HG03175 (cell line): ENCODE data around the gene PHLDB1.
A peak's percentile ranks its signal among the peaks of the same experiment; 100 is the strongest.
"Not testable (repeated sequence)": the region's sequence is repeated elsewhere in the genome, so short reads cannot be mapped to it uniquely, and the experiment has no call there.

Experiments used
- ATAC-seq: cut with Tn5 transposase; IDR thresholded peaks from one replicate; pipeline ENCODE4 v1.9.1; 2021; ENCODE audit warnings: mild to moderate bottlenecking, moderate library complexity; ENCODE audit not compliant: unreplicated experiment

The PHLDB1 gene

DNA sequence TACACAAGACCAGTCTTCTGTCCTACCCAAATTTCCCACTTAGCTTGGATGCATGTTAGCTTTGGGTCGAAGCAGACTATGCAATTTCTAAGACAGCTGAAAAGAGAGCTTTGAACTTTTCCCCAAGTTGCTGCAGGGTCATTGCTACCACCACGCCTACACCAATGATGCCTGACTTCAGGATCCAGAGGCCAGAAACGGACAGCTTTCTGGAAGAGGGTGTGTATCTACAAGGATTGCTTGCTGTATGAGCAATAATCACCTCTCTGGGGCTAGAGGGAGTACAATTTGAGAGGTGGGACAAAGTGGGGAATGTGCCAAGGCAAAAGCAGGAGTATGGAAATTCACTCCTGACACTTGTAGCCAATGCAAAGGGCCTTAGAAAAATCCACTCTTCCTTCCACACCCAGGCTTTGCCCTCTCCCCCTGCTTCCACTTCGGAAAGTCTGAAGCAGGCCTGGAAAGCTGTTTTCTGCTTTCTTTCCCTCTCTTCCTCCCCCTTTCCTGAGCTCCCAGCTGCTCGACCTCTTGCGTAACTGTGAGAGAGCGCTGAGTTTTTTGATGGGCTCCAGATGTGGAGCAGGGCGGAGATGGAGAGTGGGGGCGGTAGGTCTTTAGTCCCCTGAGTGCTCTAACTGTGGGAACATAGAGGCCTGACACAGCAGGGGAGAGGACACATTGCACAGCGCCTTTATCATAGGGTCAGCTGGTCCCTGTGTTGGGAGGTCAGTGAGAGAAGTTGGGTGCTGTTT lies 2.1 kb upstream of the PHLDB1 start:
- ATAC-seq, result no peak

DNA sequence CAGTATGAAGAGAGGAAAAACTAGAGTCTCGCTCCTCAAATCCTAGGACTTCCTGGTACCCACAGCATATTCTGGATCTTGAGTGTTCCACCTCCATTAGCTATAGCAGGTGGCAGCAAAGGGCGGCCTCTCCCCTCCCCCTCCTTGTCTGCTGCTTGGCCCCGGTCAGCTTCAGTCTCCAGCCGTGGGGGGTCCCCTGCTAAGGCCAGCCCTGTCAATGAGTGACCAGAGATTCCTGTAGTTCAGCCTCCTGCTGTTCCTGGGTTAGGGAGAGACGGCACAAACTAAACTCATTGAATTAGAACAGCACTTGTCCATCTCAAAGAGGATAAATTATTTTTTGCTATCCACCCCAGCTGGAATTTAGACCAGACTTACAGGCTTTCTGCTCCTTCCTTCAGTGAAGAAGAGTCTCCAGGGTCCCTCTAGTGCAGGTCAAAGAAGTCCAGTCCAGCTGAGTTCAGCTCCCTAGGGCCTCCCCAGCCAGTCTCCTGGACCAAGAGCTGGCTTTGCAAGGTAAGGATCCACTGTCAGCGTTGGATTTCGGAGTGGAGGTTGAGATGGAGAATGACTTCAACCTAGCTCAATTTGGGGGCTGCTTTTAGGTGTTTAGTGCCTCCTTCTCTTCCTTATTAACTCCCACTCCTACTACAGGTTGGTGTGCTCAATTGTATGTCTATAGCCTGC lies 1.1 kb upstream of the PHLDB1 start:
- ATAC-seq, result no peak

DNA sequence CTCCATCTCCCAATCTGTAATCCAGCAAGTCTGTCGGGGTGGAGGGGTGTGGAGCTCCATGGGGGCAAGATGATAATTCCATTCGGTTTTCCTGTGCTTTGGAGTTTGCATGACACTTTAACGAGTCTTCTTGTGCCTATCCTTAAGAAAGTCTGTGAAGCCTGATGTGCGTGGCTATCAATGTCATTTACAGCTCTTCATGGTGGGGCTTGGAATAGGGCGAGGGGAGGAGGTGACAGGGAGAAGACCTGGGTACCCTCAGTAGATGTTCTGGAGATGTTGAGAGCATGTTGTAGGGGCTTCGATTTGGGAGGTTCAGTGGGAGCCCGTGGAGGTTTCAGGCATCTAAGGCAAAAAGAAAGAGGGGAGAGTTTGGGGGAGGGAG lies 579 bp upstream of the PHLDB1 start:
- ATAC-seq, result no peak

DNA sequence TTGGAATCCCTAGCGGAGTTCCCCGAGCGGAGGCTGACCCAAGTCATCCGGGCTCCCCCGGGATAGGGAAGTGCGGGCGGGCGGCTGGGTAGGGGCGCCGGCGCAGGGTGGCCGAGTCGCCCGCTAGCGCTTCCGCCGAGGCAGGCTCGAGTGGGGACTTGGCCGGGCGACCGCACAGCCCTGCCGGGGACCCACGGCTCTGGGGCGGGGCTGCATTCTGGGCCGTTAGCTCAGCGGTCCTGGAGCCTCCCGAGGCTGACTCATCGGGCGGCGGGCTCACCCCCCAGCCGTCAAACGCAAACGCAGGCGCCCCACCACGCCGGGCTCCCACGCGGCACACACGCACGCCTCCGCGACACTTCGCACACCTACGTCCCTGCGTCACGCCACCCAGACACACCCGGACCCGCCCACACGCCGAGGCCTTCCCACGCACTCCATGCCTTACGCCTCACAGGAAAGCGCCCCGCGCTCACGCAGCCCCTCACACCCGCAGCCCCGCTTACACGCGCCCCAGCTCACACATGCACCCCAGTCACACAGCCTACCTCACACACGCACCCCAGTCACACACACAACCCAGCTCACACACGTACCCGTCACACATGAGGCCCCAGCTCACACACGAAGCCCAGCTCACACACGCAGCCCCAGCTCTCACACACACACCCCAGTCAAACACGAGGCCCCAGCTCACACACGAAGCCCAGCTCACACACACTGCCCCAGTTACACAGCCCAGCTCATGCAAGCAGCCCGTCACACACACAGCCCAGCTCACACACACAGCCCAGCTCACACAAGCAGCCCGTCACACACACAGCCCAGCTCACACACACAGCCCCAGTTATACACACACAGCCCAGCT lies 1.2 kb downstream of the PHLDB1 start:
- no peak for ATAC-seq

DNA sequence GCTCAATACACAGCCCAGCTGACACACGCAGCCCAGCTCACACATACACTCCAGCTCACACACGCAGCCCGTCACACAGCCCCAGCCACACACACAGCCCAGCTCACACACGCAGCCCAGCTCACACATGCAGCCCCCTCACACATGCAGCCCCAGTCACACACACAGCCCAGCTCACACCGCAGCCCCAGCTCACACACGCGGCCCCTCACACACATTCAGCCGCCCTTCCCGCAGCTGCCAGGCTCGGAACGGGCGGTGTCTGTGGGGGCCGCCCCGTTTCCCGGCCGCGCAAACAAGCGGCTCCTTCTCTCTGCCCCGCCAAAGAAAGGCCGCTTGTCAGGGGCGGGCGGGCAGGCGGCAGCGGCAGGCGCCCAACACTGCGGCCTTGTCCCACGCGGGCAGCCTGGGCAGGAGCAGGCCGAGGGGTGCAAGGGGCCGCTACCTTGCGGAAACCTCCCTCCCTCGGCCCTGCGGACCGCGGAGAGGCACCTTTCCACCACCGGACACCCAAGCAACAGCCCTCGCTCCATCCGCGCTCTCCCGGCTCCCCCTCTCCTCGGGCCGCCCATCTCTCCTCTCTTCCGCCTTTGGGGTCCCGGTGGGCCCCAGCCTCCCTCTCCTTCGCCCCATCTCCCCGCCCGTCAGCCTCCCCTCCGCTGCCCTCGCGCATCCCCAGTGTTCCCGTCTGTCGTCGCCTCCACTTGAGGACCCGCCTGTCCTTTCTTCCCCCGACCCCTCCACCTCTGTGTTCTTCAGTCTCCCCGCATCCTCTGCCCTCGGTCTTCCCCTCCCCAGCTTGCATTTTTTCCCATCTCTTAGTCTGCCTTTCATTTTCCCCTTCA lies 2.2 kb downstream of the PHLDB1 start:
- no peak for ATAC-seq

DNA sequence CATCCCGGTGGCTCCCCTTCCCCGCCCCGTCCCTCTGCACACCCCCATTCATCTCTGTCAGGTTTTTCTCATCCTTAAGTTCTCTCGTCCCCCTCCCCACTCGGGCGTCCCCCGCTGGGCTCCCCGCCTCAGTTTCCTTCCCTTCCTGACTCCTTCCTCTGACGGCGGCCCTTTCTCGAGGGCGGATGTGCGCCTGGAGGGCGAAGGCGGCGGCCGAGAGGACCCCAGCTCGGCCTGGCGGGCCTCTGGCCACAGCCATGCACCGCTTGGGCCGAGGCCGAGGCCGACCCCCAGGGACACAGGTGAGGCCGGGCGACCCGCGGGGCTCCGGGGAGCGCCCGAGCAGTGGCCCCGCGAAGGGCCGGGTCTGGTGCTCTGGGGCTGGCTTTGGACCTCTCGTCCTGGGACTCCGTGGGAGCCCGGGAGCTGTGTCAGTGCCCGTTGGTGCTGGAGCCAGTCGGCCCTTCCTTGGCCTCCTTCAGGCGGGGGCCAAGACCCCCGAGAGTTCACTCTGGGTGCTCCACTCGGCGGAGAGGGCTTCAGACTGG lies 2.9 kb downstream of the PHLDB1 start:
- ATAC-seq, result no peak

DNA sequence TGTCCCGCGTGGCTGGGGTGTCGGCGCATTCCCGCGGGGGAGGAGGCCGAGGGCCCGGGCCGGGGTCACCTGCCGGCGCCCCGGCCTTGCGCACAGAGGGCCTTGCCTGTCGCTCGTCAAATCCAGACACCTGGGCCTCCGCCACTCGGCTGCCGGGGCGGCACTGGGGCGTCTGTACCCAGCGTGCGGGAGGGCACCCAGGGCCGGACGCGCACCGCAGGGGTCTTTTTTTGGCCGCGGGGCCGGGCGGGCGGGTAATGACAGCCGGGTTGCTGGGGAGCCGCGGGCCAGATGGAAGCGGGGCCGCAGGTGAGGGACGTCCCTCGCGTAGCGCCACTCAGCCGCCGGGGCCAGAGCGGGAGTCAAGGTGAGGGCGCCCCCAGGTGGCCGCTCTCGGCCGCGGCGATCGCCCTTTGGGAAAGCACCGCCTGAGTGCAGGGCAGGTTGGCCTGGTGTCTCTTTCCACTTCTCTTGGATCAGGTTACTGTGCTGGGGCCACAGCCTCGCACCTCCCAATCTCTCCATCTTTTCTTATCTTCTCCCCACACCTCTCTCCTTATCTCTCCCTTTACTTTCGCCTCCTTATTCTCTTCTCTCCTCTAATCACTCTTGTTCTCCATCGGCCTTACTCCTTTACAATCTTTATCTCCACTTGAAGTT lies 3.5 kb downstream of the PHLDB1 start:
- ATAC-seq, result peak; percentile 55

DNA sequence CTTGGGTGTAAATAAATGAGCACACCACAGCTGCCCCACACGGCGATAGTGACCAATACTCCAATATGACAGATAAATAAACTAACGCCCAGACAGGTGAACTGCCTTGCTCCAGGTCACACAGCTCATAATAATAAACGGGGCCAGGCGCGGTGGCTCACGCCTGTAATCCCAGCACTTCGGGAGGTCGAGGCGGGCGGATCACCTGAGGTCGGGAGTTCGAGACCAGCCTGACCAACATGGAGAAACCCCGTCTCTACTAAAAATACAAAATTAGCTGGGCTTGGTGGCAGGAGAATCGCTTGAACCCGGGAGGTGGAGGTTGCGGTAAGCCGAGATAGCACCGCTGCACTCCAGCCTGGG lies 4.0 kb downstream of the PHLDB1 start:
- ATAC-seq, result not testable (repeated sequence)

DNA sequence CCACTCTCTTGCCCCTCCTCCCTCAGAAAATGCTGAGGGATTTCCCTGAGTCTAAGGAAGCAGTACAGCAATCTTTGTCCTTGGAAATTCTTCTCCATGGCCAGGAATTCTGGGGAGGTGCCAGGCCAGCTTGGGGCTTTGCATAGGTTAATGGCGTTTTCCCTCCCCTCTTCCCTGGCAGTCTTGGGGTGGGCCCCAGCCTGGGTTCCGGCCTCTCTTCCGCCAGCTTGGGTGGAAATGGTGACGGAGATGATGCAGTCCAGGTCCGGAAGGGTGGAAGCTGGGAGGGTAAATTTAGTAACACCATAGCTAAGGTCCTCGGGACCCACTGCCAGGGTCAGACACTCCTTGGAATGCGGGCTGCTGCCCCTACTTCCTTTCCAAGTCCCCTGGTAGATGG lies 5.0 kb downstream of the PHLDB1 start:
- ATAC-seq, result no peak

DNA sequence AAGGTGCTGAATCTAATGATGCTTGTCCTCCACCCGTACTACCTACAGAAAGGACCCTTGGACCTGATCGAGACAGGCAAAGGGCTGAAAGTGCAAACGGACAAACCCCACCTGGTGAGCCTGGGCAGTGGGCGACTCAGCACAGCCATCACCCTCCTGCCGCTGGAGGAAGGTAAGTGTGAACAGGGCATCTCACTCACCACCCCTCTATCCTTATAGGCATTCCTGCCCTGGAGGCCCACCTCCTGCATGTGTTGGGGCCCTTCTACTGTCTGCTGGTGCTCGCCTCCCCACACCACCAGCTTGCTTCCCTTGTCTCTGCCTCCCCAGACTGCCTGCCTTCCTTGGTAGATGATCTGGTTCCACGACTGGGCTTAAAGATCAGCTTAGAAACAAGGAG lies 7.1 kb downstream of the PHLDB1 start:
- ATAC-seq, result no peak

DNA sequence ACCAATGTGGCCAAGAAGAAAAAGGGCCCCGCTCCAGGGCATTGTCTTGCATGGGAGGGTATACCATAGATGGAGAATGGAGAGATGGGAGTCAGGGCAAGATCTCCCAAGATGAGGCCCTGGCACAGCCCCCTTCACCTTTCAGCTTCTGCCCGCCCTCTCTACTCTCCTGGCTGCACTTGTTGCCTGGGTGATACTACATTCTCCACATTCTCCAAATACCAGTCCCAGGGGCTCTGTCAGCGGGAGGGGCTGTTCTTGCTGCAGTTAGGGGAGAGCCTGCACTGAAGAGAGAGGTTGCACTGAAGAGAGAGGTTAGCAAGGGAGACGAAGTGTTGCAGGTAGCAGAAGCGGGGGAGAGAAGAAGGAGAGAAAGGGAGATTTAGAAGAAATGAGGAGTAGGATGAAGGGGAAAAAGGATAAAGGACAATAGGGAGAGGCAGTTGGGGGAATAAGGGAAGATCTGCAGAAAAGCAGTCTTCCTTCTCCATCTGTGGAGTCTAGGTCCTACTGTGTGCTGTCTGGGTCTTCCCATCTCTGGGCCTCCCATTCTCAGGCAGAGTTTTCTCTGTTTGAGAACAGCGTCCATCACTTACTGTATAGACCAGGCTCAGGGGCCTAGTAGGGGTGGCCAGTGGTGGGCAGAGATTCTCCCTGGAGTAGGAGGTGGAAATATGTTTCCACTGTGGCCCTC lies 8.0 kb downstream of the PHLDB1 start:
- no peak for ATAC-seq

DNA sequence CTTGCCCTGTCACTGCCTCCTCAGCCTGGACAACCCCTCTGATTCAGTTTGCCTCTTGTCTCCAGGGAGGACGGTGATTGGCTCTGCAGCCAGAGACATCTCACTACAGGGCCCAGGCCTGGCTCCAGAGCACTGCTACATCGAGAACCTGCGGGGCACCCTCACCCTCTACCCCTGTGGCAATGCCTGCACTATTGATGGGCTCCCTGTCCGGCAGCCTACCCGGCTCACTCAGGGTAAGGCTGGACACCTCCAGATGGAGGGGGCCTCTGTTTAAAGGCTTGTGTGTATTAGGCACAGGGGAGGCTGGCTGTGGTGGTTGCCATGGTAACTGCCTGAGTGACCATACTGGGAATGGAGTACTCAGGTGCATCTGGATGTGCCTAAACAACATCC lies 8.6 kb downstream of the PHLDB1 start:
- ATAC-seq, result no peak

DNA sequence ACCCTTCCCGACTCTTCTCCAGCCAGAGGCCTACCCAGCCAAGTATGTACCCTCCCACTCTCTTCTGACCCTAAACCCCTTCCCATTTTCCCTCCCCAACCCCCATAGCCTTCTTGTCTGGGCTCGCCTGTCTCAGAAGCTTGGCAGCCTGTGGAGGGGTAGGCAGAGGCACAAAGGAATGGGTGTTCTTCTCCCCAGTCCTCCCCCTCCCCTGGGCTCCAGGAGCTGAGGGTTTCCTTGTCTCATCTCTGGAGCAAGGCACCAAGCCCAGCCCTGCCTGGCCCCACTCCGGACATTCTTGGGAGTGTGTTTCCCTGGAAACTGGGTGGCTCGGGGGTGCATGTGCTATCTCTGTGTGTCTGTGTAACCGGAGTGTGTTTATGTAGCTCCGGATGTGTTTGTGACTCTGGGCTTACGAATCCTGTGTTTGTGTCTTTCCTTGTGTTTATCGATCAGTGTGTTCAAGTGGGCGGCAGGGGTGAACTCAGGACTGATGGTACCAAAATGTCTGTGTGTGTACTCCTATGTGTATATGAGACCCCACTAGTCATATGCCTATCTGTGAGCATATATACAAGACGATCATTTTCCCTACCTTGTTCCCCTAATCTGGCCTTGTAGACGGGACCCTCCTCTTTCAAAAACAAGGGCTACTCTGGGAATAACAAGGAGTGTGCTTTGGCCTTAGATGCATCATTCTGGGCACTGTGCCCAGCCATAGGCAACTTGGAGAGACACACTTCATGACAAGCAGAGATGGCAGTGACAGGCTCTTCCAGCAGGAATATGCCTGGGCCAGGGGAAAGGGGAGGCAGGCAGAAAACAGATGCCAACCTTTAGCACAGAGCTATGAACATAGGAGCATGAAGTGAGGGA lies 10.9 kb downstream of the PHLDB1 start:
- ATAC-seq, result no peak

DNA sequence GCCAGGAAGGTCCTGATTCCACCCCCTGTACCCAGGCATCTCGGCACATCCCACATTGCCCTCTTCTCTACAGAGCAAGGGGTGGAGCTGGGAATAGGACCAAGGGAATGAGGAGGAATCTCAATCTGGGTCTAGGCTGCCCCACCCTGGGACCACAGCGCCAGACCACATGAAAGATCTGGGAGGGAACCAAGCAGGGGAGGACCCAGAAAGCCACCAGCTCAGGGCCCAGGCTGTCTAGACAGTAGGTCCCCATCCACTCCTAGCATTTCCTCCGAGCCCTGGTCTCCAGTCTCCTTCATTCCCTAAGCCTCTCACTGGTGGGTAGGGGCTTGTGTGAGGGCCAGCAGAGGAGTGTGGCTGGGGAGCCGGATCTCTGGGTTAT lies 11.6 kb downstream of the PHLDB1 start:
- ATAC-seq, result no peak

DNA sequence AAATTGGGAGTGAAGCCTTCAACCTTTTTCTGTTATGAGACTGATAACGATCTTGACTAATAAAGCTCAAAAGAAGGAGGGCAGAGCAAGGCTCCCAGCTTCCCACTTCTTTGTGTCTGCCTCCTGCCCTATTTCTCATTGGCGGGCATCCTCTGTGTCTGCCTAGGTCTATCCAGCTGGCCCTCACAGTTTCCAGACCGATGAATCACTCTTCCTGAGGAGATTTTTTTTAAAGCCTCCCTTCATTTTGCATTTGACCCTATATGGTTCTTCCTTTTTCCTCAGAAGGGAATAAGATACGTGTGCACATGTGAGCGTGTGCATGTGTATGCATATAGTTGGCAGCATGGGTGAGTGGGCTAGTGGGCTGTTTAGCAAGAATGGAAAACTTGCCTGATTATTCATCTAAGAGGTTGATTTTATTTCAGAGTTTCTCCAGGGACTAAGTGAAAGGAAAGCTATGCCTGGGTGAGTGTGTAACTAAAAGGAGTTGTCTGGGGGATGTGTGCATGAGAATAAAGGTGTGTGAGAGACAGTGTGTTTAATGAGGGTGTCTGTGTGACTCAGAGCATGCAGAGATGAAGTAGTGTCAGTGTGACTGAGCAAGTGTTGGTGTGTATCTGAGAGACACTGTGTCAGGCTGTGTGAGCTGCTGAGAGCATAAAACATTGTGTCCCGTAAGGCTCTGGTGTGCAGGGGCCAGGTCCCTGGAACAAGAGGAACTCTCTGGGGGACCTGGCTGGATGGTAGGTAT lies 12.2 kb downstream of the PHLDB1 start:
- ATAC-seq, result no peak

DNA sequence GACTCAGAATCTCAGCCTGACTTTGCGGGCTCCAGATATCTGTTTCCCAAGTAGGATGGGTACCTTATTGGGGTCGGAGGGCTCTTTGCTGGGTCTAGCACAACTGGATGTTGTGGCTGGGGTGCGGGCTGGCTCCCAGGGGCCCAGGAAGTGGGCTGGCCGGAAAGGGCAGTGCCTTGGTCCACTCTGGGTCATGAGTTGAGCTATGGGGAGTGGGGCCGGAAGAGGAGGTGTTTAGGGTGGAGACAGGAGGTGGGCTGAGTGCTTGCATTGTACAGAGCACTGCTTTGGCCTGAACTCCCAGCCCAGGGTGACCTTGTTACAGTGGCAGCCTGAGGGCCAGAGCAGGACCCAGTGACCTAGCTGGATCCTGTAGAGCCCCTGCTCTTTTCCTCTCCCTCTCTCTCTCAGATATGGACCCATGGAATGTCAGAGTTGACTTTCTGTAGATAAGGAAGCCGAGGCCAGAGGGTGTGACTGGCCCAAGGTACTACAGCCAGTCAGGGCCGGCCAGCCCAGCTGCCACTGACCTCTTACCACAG lies 13.2 kb downstream of the PHLDB1 start:
- no peak for ATAC-seq

DNA sequence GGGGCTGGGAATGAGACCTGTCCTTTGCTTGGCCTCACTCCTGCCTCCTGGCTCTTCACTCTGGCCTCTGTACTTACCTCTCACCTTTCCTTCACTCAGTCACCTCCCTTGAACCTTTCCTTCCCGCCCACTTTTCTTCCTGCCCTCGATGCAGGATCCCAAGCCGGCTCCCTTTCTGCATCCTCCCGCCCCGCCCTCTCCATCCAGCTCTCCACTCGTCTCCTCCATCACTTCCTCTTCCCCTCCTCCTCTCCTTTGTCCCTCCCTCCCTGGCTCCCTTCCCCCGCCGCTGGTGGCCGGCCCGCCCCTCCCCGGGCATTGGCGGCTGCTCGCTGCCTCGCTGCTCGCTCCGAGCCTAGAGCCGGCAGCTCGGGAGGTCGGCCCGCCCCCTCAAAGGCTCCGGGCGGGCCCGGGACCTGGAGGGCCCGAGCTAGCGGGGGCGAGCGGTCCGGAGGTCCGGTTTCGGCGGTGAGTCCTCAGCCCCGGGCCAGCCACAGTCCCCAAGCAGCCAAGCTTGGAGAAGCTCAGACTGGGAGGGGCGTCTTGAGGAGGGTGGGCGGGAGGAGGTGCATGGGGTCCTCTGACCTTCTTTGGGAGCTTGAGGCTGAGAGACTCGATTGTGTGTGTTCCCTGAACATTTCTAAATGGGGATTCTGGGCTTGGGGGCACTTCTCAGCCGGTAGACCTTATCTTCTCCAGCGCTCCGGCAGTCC lies 13.8 kb downstream of the PHLDB1 start:
- no peak for ATAC-seq
